BLaER1 (cell line): ENCODE data around the gene OR13F1.
"Not testable (repeated sequence)": the region's sequence is repeated elsewhere in the genome, so short reads cannot be mapped to it uniquely, and the experiment has no call there.

ENCODE experiments used
- H3K27ac ChIP-seq: shearing (Covaris generic); formaldehyde crosslinking; 2 replicates; pipeline ENCODE4 v1.8.1; 2022
- H3K27me3 ChIP-seq: shearing (Covaris generic); formaldehyde crosslinking; 2 replicates; pipeline ENCODE4 v1.8.1; 2022
- H3K36me3 ChIP-seq: shearing (Covaris generic); formaldehyde crosslinking; 2 replicates; pipeline ENCODE4 v1.8.1; 2022
- H3K4me1 ChIP-seq: shearing (Covaris generic); formaldehyde crosslinking; 2 replicates; pipeline ENCODE4 v1.8.1; 2022
- H3K4me2 ChIP-seq: shearing (Covaris generic); formaldehyde crosslinking; 2 replicates; pipeline ENCODE4 v1.8.1; 2022
- H3K4me3 ChIP-seq: shearing (Covaris generic); formaldehyde crosslinking; 2 replicates; pipeline ENCODE4 v1.8.1; 2022
- H3K9ac ChIP-seq: shearing (Covaris generic); formaldehyde crosslinking; 2 replicates; pipeline ENCODE4 v1.8.1; 2022
- H3K9me3 ChIP-seq: shearing (Covaris generic); formaldehyde crosslinking; 2 replicates; pipeline ENCODE4 v1.8.1; 2022
- H4K20me1 ChIP-seq: shearing (Covaris generic); formaldehyde crosslinking; 2 replicates; pipeline ENCODE4 v1.8.1; 2022
- Cebpa-rat ChIP-seq: shearing (Covaris generic); IDR thresholded peaks from 2 replicates; pipeline ENCODE4 v1.8.1; 2022

Gene OR13F1

GRCh38 chr9:104503963-104504362, at the start of gene OR13F1:
OR13F1 (plus strand) TSS chr9:104504263; CDS start chr9:104504263, 0 bp downstream.
- no peak within 1 kb of the TSS for H3K27ac ChIP-seq

GRCh38 chr9:104456831-104457230, 47.2 kb upstream of the OR13F1 start:
- H3K4me3 ChIP-seq: no peak overlapping the region
- H3K27me3 ChIP-seq: no peaks in the 10 kb centered on the region
- H3K4me1 ChIP-seq: no peaks in the 10 kb centered on the region
- H3K36me3 ChIP-seq: no peaks in the 10 kb centered on the region
- no peaks in the 10 kb centered on the region for H3K9me3 ChIP-seq
- H4K20me1 ChIP-seq: no peaks in the 10 kb centered on the region
- no peak overlapping the region for H3K9ac ChIP-seq
- no peak for TF ChIP-seq Cebpa-rat
- H3K4me2 ChIP-seq: no peak overlapping the region
- H3K27ac ChIP-seq: no peak overlapping the region

More at GRCh38 chr9:104503963-104504362, at the start of gene OR13F1:
- Histone ChIP-seq H4K20me1 (no peaks in the 10 kb centered on the region), H3K36me3 (no peaks in the 10 kb centered on the region), H3K4me1 (no peaks in the 10 kb centered on the region), H3K4me3 (no peak within 1 kb of the TSS), H3K9ac (no peak within 1 kb of the TSS), H3K4me2 (no peak within 1 kb of the TSS), H3K9me3 (no peaks in the 10 kb centered on the region), H3K27me3 (no peaks in the 10 kb centered on the region)
- TF ChIP-seq Cebpa-rat: no peak

GRCh38 chr9:104463864-104464263, 40.2 kb upstream of the OR13F1 start:
- Histone ChIP-seq H3K36me3 (no peaks in the 10 kb centered on the region), H3K9ac (no peak overlapping the region), H3K4me2 (no peak overlapping the region), H3K9me3 (no peaks in the 10 kb centered on the region), H3K27me3 (no peaks in the 10 kb centered on the region), H4K20me1 (no peaks in the 10 kb centered on the region), H3K4me3 (no peak overlapping the region), H3K4me1 (no peaks in the 10 kb centered on the region), H3K27ac (no peak overlapping the region)
- TF ChIP-seq Cebpa-rat: no peak

GRCh38 chr9:104468261-104468660, 35.8 kb upstream of the OR13F1 start:
- no peak overlapping the region for H3K4me3 ChIP-seq
- no peaks in the 10 kb centered on the region for H3K27me3 ChIP-seq
- H4K20me1 ChIP-seq: no peaks in the 10 kb centered on the region
- no peak overlapping the region for H3K4me2 ChIP-seq
- H3K4me1 ChIP-seq: no peaks in the 10 kb centered on the region
- TF ChIP-seq Cebpa-rat: no peak
- no peak overlapping the region for H3K9ac ChIP-seq
- no peak overlapping the region for H3K27ac ChIP-seq
- H3K9me3 ChIP-seq: no peaks in the 10 kb centered on the region
- no peaks in the 10 kb centered on the region for H3K36me3 ChIP-seq

- H3K9ac ChIP-seq: no peak overlapping the region
Measured at GRCh38 chr9:104482921-104483570, 21.0 kb upstream of the OR13F1 start.

GRCh38 chr9:104485014-104485413, 19.0 kb upstream of the OR13F1 start:
- H3K27ac ChIP-seq: no peak overlapping the region
- H3K9ac ChIP-seq: no peak overlapping the region
- TF ChIP-seq Cebpa-rat: no peak
- no peaks in the 10 kb centered on the region for H3K36me3 ChIP-seq
- no peaks in the 10 kb centered on the region for H4K20me1 ChIP-seq
- no peak overlapping the region for H3K4me2 ChIP-seq
- H3K9me3 ChIP-seq: peaks cover 4% of the 10 kb centered on the region
- no peaks in the 10 kb centered on the region for H3K4me1 ChIP-seq
- H3K4me3 ChIP-seq: no peak overlapping the region
- H3K27me3 ChIP-seq: no peaks in the 10 kb centered on the region

More at GRCh38 chr9:104482921-104483570, 21.0 kb upstream of the OR13F1 start:
- no peak overlapping the region for H3K27ac ChIP-seq
- H3K4me1 ChIP-seq: no peaks in the 10 kb centered on the region
- no peaks in the 10 kb centered on the region for H3K27me3 ChIP-seq
- H4K20me1 ChIP-seq: no peaks in the 10 kb centered on the region
- H3K9me3 ChIP-seq: no peaks in the 10 kb centered on the region
- H3K4me2 ChIP-seq: no peak overlapping the region
- no peak overlapping the region for H3K4me3 ChIP-seq
- no peak for TF ChIP-seq Cebpa-rat
- H3K36me3 ChIP-seq: no peaks in the 10 kb centered on the region

GRCh38 chr9:104494808-104495207, 9.3 kb upstream of the OR13F1 start:
- Histone ChIP-seq H3K27me3 (no peaks in the 10 kb centered on the region), H3K27ac (no peak overlapping the region), H3K9ac (no peak overlapping the region), H3K9me3 (peaks cover 5% of the 10 kb centered on the region), H4K20me1 (no peaks in the 10 kb centered on the region), H3K4me2 (no peak overlapping the region), H3K4me3 (no peak overlapping the region), H3K4me1 (no peaks in the 10 kb centered on the region), H3K36me3 (no peaks in the 10 kb centered on the region)
- no peak for TF ChIP-seq Cebpa-rat

- H3K36me3 ChIP-seq: no peaks in the 10 kb centered on the region
- H4K20me1 ChIP-seq: no peaks in the 10 kb centered on the region
- H3K27me3 ChIP-seq: no peaks in the 10 kb centered on the region
- H3K9ac ChIP-seq: no peak overlapping the region
- no peak overlapping the region for H3K4me3 ChIP-seq
- H3K4me1 ChIP-seq: no peaks in the 10 kb centered on the region
- no peaks in the 10 kb centered on the region for H3K9me3 ChIP-seq
- H3K4me2 ChIP-seq: no peak overlapping the region
- no peak for TF ChIP-seq Cebpa-rat
- no peak overlapping the region for H3K27ac ChIP-seq
Measured at GRCh38 chr9:104503440-104503839, 623 bp upstream of the OR13F1 start.

GRCh38 chr9:104506565-104506964, 2.5 kb downstream of the OR13F1 start:
- Histone ChIP-seq H3K4me2 (no peak overlapping the region), H3K4me3 (no peak overlapping the region), H4K20me1 (no peaks in the 10 kb centered on the region), H3K27me3 (no peaks in the 10 kb centered on the region), H3K4me1 (no peaks in the 10 kb centered on the region), H3K36me3 (no peaks in the 10 kb centered on the region), H3K9ac (no peak overlapping the region), H3K27ac (no peak overlapping the region), H3K9me3 (no peaks in the 10 kb centered on the region)
- no peak for TF ChIP-seq Cebpa-rat

GRCh38 chr9:104514901-104515300, 10.8 kb downstream of the OR13F1 start:
- Histone ChIP-seq H3K27ac (no peak overlapping the region), H3K27me3 (no peaks in the 10 kb centered on the region), H3K9ac (no peak overlapping the region), H3K4me3 (no peak overlapping the region), H3K4me2 (no peak overlapping the region), H4K20me1 (no peaks in the 10 kb centered on the region), H3K4me1 (no peaks in the 10 kb centered on the region), H3K9me3 (no peaks in the 10 kb centered on the region), H3K36me3 (no peaks in the 10 kb centered on the region)
- no peak for TF ChIP-seq Cebpa-rat

GRCh38 chr9:104520241-104520640, 16.2 kb downstream of the OR13F1 start:
- not testable (repeated sequence) for H3K9ac ChIP-seq, H3K4me2 ChIP-seq, H3K4me1 ChIP-seq, H3K9me3 ChIP-seq, H3K4me3 ChIP-seq, H3K27me3 ChIP-seq, H3K36me3 ChIP-seq, H4K20me1 ChIP-seq, H3K27ac ChIP-seq
